Measurements from ENCODE around the gene CACNA1C. TPM values are rescaled to one million over a fixed set of nuclear protein-coding genes. Genes with fewer than 3 reads are reported as not detected.
"Not testable (repeated sequence)": the region's sequence is repeated elsewhere in the genome, so short reads cannot be mapped to it uniquely, and the experiment has no call there.

The CACNA1C gene
- total and polyA plus RNA-seq, 10 of the 15 experiments (the other 5 are each of a cell fraction or from before 2014, with no cell fraction given), result under 0.01 to 0.15 (median 0.09) TPM; not detected in 5

DNA sequence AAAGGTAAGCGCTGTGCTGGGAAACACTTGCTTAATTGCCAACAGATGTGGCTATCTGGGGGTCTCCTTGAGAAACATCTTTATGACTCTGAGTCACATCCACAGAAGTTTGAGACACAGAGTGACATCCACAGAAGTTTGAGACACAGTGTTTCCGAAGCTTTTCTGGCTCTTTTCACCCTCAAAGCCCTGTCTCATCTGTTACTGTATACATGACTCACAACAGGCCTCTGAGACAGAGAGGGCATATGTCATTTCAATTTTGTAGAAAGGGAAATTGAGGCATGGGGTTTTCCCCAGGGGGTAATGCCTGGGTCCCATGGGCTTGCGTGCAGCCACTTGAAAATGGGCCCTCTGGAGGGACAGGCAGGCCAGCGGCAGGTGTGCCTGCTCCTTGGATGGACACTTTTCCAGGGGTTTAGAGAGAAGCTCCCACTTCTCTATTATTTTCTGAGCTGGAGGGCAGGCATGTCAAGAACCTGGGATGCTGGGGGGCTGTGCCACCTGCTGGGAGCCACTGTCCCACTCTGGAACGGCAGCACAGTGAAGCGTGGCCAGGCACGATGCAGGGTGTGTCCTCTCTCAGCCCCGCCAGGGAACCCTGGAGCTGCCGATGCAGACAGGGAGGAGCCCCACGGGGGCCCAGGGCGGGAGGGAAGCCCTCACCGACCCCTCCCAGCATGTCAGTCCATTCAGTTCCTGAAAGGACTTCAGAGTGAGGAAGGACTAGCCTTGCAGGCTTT is 630.7 kb downstream of the CACNA1C start (continued):
- no peak for TF ChIP-seq MTA3 (IDR thresholded peaks at IDR 0.05; ENCODE audit: borderline replicate concordance, low read length)
- TF ChIP-seq CBX3 (IDR thresholded peaks at IDR 0.05; ENCODE audit: borderline replicate concordance, low read depth), result no peak
- no peak for TF ChIP-seq SUZ12 (IDR thresholded peaks at IDR 0.05; ENCODE audit: unreplicated experiment)
- TF ChIP-seq ELK1 (IDR thresholded peaks at IDR 0.05; ENCODE audit: low read depth, low read length), result no peak
- TF ChIP-seq NR2C1 (IDR thresholded peaks at IDR 0.05), result no peak
- TF ChIP-seq TAF1 (IDR thresholded peaks at IDR 0.05; ENCODE audit: borderline replicate concordance, low read depth, low read length), result no peak
- TF ChIP-seq CBX5 (IDR thresholded peaks at IDR 0.05; ENCODE audit: low read depth), result no peak
- TF ChIP-seq TCF3 (IDR thresholded peaks at IDR 0.05; ENCODE audit: borderline replicate concordance, insufficient read depth, low read depth, low read length), result no peak
- TF ChIP-seq NR2F1 (conservative IDR thresholded peaks at IDR 0.05), result no peak

DNA sequence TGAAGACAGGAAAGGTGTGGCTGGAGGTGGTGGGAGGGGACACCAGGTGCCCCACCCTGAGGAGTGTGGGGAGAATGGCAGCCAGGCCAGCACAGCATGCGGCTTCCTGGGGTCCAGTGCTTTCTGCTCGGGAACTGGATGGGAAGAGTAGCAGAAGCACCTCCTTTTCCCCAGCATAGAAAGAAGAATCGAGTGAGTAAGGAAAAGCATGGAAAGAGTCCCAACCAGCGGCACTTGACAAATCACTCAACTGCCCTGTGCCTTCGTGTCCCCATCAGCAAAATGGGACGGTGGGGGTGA is 631.2 kb downstream of the CACNA1C start:
- POLR2A ChIA-PET; BruUV-seq (replicated peaks); H4K20me1 ChIP-seq (ENCODE audit: control insufficient read depth, insufficient read depth); H3K4me2 ChIP-seq (ENCODE audit: control insufficient read depth, insufficient read depth); H3K4me3 ChIP-seq; SMC1A ChIA-PET (ENCODE audit: uncharacterized antibody, unreplicated experiment); H3K36me3 ChIP-seq (ENCODE audit: control insufficient read depth in 2 of 2, insufficient read depth in 2 of 2, low read length in 1 of 2); RAD21 ChIA-PET (ENCODE audit: unreplicated experiment); H3K9ac ChIP-seq (ENCODE audit: control insufficient read depth, insufficient read depth, low read length); H2AFZ ChIP-seq (ENCODE audit: control insufficient read depth, low read depth, low read length); H3K27me3 ChIP-seq (replicated peaks in 1 of 2; ENCODE audit: control insufficient read depth in 2 of 2, insufficient read depth in 2 of 2, low read length in 1 of 2); intact Hi-C loops (cut with micrococcal nuclease; ENCODE audit: unreplicated experiment); H3K79me2 ChIP-seq (ENCODE audit: control insufficient read depth, insufficient read depth, low read length); H3K27ac ChIP-seq (ENCODE audit: control insufficient read depth, insufficient read depth); FAIRE-seq; in situ Hi-C loops (cut with MboI); H3K9me3 ChIP-seq (replicated peaks; ENCODE audit: control insufficient read depth, insufficient read depth, low read length); DNase-seq (ENCODE audit: low read depth, low spot score); ATAC-seq; H3K4me1 ChIP-seq (ENCODE audit: control insufficient read depth, insufficient read depth, low read length): not testable (repeated sequence)
- WGBS (ENCODE audit: insufficient coverage, insufficient replicate concordance, low lambda C conversion rate, missing lambda C conversion rate), result 46% methylated on average over 5 of the region's 6 CpGs
- CTCF ChIA-PET, result interaction anchor here (1.0 to 2.6 kb wide), 6 partner anchors 99 to 132 kb away, joined by 3 to 6 read pairs (median 4); no protein-coding TSS in a partner anchor

DNA sequence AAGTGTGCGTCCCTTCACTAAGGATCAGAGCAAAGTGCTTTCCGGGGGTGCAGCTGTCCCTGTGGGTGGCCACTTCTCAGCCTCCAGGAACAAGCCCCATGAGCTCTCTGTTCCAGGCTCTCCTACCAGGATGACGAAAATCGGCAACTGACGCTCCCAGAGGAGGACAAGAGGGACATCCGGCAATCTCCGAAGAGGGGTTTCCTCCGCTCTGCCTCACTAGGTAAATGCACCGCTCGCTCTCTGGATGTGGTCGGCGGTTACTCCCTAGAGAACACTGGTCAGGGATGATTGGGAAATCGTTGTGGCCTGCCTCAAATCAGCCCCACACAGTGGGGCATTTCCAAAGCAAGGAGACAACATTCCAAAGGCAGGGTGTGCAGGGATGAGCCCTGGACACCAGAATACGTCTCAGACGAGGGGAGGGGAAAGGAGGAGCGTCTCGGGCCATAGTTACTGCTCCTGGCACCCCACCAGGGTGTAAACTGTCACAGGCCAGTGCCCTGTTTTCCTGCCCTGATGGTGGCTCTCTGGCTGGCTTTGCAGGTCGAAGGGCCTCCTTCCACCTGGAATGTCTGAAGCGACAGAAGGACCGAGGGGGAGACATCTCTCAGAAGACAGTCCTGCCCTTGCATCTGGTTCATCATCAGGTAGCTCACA is 633.0 kb downstream of the CACNA1C start:
- H3K27ac ChIP-seq (ENCODE audit: control insufficient read depth, insufficient read depth); H3K9me3 ChIP-seq (replicated peaks; ENCODE audit: control insufficient read depth, insufficient read depth, low read length); H3K4me1 ChIP-seq (ENCODE audit: control insufficient read depth, insufficient read depth, low read length); H4K20me1 ChIP-seq (ENCODE audit: control insufficient read depth, insufficient read depth); H3K4me2 ChIP-seq (ENCODE audit: control insufficient read depth, insufficient read depth); H3K4me3 ChIP-seq; DNase-seq (ENCODE audit: low read depth, low spot score); POLR2A ChIA-PET; BruUV-seq (replicated peaks); FAIRE-seq; ATAC-seq; H3K36me3 ChIP-seq (ENCODE audit: control insufficient read depth in 2 of 2, insufficient read depth in 2 of 2, low read length in 1 of 2); CTCF ChIA-PET; H3K79me2 ChIP-seq (ENCODE audit: control insufficient read depth, insufficient read depth, low read length); H3K27me3 ChIP-seq (replicated peaks in 1 of 2; ENCODE audit: control insufficient read depth in 2 of 2, insufficient read depth in 2 of 2, low read length in 1 of 2); H2AFZ ChIP-seq (ENCODE audit: control insufficient read depth, low read depth, low read length); in situ Hi-C loops (cut with MboI); RAD21 ChIA-PET (ENCODE audit: unreplicated experiment); H3K9ac ChIP-seq (ENCODE audit: control insufficient read depth, insufficient read depth, low read length); SMC1A ChIA-PET (ENCODE audit: uncharacterized antibody, unreplicated experiment); intact Hi-C loops (cut with micrococcal nuclease; ENCODE audit: unreplicated experiment): not testable (repeated sequence)
- WGBS (ENCODE audit: insufficient coverage, insufficient replicate concordance, low lambda C conversion rate, missing lambda C conversion rate), result 53% methylated on average over 18 of the region's 20 CpGs

Measured in GM12878 (cell line).